Left lung (tissue), 10 donors: ENCODE results near the gene EDEM3. TPM values are rescaled to one million over a fixed set of nuclear protein-coding genes. Genes with fewer than 3 reads are reported as not detected.

ENCODE experiments used
- ATAC-seq: fragments of 200-7000 bp; cut with Tn5 transposase; one replicate; pipeline ENCODE4 v1.9.1; 2020; ENCODE audit warnings: moderate library complexity
- DNase-seq, 4 donors: peaks; one replicate each; pipeline ENCODE4 v3.0.0-alpha.2; 2013 to 2020
- H3K27ac ChIP-seq, 2 donors: fragments of 200-600 bp; sonication (generic) in 1 of 2; one replicate each; pipeline versions ENCODE4 v1.5.0 to v1.8.0; 2020 to 2021
- H3K27me3 ChIP-seq, 2 donors: fragments of 200-600 bp; sonication (generic) in 1 of 2; one replicate each; pipeline versions ENCODE4 v1.5.0 to v1.8.0; 2020 to 2021
- H3K36me3 ChIP-seq, 2 donors: fragments of 200-600 bp; sonication (generic) in 1 of 2; one replicate each; pipeline versions ENCODE4 v1.5.0 to v1.8.0; 2020 to 2021
- H3K4me1 ChIP-seq, 2 donors: fragments of 200-600 bp; one replicate each; pipeline ENCODE4 v1.8.0; 2021
- H3K4me3 ChIP-seq, 2 donors: fragments of 200-600 bp; sonication (generic) in 1 of 2; one replicate each; pipeline versions ENCODE4 v1.5.0 to v1.8.0; 2020 to 2021; ENCODE audit warnings: mild to moderate bottlenecking in 1 of 2
- H3K9me3 ChIP-seq, 2 donors: fragments of 200-600 bp; sonication (generic) in 1 of 2; one replicate each; pipeline versions ENCODE4 v1.5.0 to v1.8.0; 2020 to 2021
- intact Hi-C, 2 donors: fragments of 100-400 bp; cut with DNase I; formaldehyde crosslinking; loops; one replicate each; pipeline versions ENCODE4 v1.11.2 to v1.14.2; 2022
- polyA plus RNA-seq, 6 donors: library from polyadenylated mRNA; unstranded; fragments of 120-200 nt; gene quantifications; one replicate each; pipeline ENCODE4 v1.2.1, GENCODE V29; 2013; ENCODE audit not compliant: insufficient read length in 6 of 6
- total RNA-seq, 2 donors: library from RNA; stranded (reverse); fragmentation: NEBNext Ultra II Directional; extraction: Animal tissue kit (Norgen Biotek cat#: 25700); gene quantifications; one replicate each; pipeline ENCODE4 v1.2.1, GENCODE V29; 2021
- TF ChIP-seq, protein P1 (sequence below), 2 donors: fragments of 200-600 bp; sonication (generic) in 1 of 2; IDR thresholded peaks; one replicate each; pipeline versions ENCODE4 v1.5.0 to v1.8.0; 2021; ENCODE audit warnings: antibody characterized with exemption in 2 of 2
- donor health status: DM: no; HTN: yes; CAD: no.
- donor health status: DM: no; HTN: no; CAD: no.

Gene EDEM3
- total and polyA plus RNA-seq, 8 donors = 25.6 to 42.8 (median 32.3) TPM

DNA sequence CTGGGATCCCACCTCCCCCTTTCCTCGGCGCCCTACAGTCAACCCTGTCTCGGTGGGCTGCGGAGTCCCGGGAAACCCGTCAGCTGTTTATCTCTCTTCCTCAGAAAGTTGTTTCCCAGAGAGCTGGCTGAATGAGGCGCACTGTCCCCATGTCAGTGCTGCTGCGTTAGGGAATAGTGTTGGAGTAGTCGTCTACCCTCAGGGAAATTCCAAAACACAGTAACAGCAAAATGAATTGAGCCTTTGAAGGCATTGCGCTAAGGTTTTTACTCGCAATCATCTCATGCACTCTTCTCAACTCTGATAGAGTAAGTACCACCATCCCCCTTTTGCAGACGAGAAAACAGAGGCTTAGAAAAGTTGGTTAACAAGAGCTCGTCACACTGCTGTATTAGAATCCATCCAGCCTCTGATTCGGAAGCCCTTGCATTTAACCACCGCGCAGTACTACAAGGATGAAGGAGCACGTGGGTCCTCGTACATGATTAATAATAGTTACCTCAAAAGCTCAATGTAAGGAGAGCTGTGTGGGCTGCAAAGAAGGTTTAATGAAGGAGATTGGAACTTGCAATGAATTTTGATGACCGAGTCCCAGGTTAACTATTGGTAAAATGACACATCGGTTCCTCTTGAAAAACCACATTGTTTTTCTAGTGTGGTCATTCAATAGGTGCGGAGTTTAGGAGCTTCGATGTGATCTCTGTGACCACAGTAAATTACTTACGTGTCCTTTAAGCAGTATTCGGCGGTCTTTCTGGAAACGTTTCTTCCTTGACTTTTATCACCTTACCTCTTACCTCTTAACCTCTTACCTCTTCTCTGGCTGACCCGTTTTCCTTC lies 788 bp upstream of the EDEM3 start:
- DNase-seq = peak in 1 of 4 donors; percentile 8
- intact Hi-C loops = no loop called here

DNA sequence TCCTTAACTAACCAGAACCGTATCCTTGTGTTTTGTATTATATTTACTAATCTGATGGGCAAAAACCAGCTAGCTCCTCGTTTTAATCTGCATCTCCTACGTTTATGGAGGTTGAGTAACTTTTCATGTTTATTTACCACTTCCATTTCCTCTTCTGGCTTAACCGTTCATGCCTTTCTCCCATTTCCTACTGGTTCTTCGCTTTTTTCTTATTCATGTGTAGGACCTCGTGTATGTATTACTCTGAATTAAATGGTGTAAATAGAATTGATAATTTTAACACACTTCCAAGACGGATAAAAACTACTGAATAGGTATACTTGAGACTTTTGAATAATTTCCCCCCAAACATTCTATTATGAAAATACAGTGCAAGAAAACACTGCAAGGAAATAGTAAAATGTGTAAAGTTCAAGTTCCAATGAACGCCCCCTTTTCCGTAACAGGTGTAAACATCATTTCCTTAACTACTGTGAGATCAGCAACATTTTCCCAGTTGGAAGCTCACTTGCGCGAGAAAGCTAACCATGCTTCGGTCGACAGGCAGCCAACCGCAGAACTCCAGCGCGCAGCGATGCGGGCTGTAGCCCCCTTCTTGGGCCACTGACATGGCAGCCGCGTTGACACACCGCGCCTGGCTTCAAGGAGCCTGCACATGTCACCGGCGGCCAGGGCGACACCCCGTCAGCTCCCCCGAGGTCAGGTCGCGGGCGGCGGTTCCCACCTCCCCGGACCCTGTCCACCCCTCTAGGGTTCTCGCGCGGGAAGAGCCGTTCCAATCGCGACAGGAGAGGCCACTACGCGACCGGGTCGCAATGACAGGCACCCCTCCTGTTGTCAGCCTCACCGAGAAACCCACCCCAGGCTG lies 816 bp downstream of the EDEM3 start:
- Histone ChIP-seq H3K27ac (peak overlapping the region; percentile 93 to 98), H3K4me3 (peak overlapping the region; percentile 91 to 100), H3K9me3 (no peaks in the 10 kb centered on the region), H3K27me3 (no peaks in the 10 kb centered on the region), H3K36me3 (no peaks in the 10 kb centered on the region), H3K4me1 (peaks cover 15 to 47% of the 10 kb centered on the region in 2 donors)
- DNase-seq (peak in 3 of 4 donors; percentile 40 to 89 (median 60)), ATAC-seq (peak; percentile 26)
- TF ChIP-seq, protein P1, sequence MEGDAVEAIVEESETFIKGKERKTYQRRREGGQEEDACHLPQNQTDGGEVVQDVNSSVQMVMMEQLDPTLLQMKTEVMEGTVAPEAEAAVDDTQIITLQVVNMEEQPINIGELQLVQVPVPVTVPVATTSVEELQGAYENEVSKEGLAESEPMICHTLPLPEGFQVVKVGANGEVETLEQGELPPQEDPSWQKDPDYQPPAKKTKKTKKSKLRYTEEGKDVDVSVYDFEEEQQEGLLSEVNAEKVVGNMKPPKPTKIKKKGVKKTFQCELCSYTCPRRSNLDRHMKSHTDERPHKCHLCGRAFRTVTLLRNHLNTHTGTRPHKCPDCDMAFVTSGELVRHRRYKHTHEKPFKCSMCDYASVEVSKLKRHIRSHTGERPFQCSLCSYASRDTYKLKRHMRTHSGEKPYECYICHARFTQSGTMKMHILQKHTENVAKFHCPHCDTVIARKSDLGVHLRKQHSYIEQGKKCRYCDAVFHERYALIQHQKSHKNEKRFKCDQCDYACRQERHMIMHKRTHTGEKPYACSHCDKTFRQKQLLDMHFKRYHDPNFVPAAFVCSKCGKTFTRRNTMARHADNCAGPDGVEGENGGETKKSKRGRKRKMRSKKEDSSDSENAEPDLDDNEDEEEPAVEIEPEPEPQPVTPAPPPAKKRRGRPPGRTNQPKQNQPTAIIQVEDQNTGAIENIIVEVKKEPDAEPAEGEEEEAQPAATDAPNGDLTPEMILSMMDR (IDR thresholded peaks at IDR 0.05) = no peak
- intact Hi-C loops = no loop called here

More for the DNA sequence above, 788 bp upstream of the EDEM3 start:
- TF ChIP-seq, protein P1 (IDR thresholded peaks at IDR 0.05) = no peak
- ATAC-seq = peak; percentile 15
- peak overlapping the region; percentile 50 to 100 for H3K4me3 ChIP-seq
- peak overlapping the region; percentile 74 to 98 for H3K27ac ChIP-seq
- no peaks in the 10 kb centered on the region for H3K9me3 ChIP-seq
- H3K27me3 ChIP-seq = no peaks in the 10 kb centered on the region
- H3K36me3 ChIP-seq = no peaks in the 10 kb centered on the region
- H3K4me1 ChIP-seq = peaks cover 7 to 35% of the 10 kb centered on the region in 2 donors

DNA sequence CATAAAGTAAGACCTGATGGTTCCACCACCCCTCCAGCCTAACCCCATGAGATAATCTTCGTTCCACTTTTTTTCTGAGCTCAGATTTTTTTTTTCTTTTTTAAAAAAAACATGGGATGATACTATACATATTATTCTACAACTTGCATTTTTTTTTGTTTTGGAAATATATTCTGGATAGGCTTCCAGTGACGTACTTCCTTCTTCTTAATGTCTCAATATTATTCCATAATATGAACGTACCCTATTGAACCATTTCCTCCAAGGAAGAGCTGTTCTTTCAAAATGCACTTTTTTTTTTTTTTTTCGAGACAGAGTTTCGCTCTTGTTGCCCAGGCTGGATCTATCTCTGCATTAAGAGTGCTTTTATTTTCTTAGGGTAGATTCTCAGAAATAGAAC lies 1.5 kb downstream of the EDEM3 start:
- Histone ChIP-seq H3K27ac (peak overlapping the region in 1 of 2 donors; percentile 98), H3K36me3 (no peaks in the 10 kb centered on the region), H3K27me3 (no peaks in the 10 kb centered on the region), H3K9me3 (no peaks in the 10 kb centered on the region), H3K4me1 (peaks cover 15 to 51% of the 10 kb centered on the region in 2 donors), H3K4me3 (peak overlapping the region; percentile 91 to 100)
- TF ChIP-seq, protein P1 (IDR thresholded peaks at IDR 0.05) = no peak
- no peak for DNase-seq
- intact Hi-C loops = no loop called here
- ATAC-seq = no peak

DNA sequence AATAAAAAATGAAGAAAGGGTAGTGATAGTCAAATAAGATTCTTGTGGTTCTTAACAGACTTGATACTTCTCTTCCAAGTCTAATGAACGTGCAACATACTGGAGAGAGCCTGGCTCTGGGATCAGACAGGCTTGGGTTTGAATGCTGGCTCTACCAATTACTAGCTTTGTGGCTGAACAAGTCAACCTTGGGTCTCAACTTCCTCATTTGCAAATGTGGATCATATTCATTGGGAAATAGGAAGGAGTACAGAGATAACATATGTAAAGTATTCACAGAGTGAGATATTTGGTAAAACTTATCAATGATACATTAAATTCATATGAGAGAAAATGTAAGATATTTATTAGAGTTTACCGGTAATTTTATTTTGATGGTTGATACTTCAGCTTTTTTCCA lies 2.0 kb downstream of the EDEM3 start:
- TF ChIP-seq, protein P1 (IDR thresholded peaks at IDR 0.05) = no peak
- Histone ChIP-seq H3K9me3 (no peaks in the 10 kb centered on the region), H3K4me3 (peak overlapping the region in 1 of 2 donors; percentile 100), H3K27me3 (no peaks in the 10 kb centered on the region), H3K27ac (peak overlapping the region in 1 of 2 donors; percentile 98), H3K36me3 (no peaks in the 10 kb centered on the region), H3K4me1 (peaks cover 15 to 55% of the 10 kb centered on the region in 2 donors)
- ATAC-seq (no peak), DNase-seq (no peak)
- intact Hi-C loops = no loop called here

DNA sequence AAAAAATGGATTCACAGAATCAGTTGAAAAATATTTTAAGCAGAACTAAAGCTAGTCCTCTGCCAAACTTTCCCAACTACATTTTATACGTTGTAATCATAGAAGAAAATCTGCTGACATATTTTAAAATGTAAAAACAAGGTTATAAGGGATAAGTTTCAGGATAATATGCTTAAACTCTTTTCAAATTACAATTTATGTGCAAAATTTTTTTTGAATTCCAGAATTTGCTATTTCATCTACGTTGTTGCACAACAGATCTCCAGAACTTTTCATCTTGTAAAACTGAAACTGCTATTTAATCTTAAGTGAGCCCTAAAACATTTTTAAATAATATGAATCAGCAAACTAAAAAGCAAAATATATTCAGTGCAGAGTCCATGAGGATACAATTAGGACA lies 5.9 kb downstream of the EDEM3 start:
- TF ChIP-seq, protein P1 (IDR thresholded peaks at IDR 0.05) = no peak
- Histone ChIP-seq H3K27ac (peak overlapping the region in 1 of 2 donors; percentile 41), H3K9me3 (no peaks in the 10 kb centered on the region), H3K36me3 (no peaks in the 10 kb centered on the region), H3K27me3 (no peaks in the 10 kb centered on the region), H3K4me1 (peaks cover 21 to 79% of the 10 kb centered on the region in 2 donors), H3K4me3 (no peak overlapping the region)
- ATAC-seq (no peak), DNase-seq (no peak)
- intact Hi-C loops = no loop called here
